H9 (cell line): Measurements from ENCODE around the gene UCP3. TPM values are rescaled to one million over a fixed set of nuclear protein-coding genes. Genes with fewer than 3 reads are reported as not detected.
A peak's percentile ranks its signal among the peaks of the same experiment; 100 is the strongest.

ENCODE experiments used
- DNase-seq: peaks from one replicate; pipeline ENCODE4 v3.0.0-alpha.2; 2017
- H2AFZ ChIP-seq: one replicate; pipeline ENCODE4 v1.6.1; 2013; ENCODE audit warnings: mild to moderate bottlenecking, low read length, control low read depth, moderate library complexity
- H2AK5ac ChIP-seq: 2 replicates; pipeline ENCODE4 v1.6.1; 2013; ENCODE audit warnings: low read length, control low read depth, mixed read lengths; ENCODE audit not compliant: insufficient read length
- H2BK120ac ChIP-seq: one replicate; pipeline ENCODE4 v1.6.1; 2013; ENCODE audit warnings: low read depth, mild to moderate bottlenecking, low read length, control low read depth, inconsistent platforms; ENCODE audit not compliant: poor library complexity, severe bottlenecking
- H2BK12ac ChIP-seq: 2 replicates; pipeline ENCODE4 v1.6.1; 2013; ENCODE audit warnings: low read length, control low read depth, mixed read lengths, low read depth; ENCODE audit not compliant: insufficient read length
- H2BK15ac ChIP-seq: 2 replicates; pipeline ENCODE4 v1.6.1; 2013; ENCODE audit warnings: low read depth, low read length, control low read depth
- H2BK20ac ChIP-seq: one replicate; pipeline ENCODE4 v1.6.1; 2013; ENCODE audit warnings: low read depth, mild to moderate bottlenecking, low read length, control low read depth, inconsistent platforms; ENCODE audit not compliant: poor library complexity, severe bottlenecking
- H2BK5ac ChIP-seq: 2 replicates; pipeline ENCODE4 v1.6.1; 2013; ENCODE audit warnings: low read length, control low read depth, mixed read lengths; ENCODE audit not compliant: insufficient read length
- H3K14ac ChIP-seq: 2 replicates; pipeline ENCODE4 v1.6.1; 2013; ENCODE audit warnings: low read length, control low read depth; ENCODE audit not compliant: insufficient read depth
- H3K18ac ChIP-seq: 2 replicates; pipeline ENCODE4 v1.6.1; 2013; ENCODE audit warnings: low read depth, mild to moderate bottlenecking, mixed read lengths, low read length, control low read depth; ENCODE audit not compliant: insufficient read length
- H3K23ac ChIP-seq: 2 replicates; pipeline ENCODE4 v1.6.1; 2013; ENCODE audit warnings: low read length, control low read depth, mixed read lengths, low read depth; ENCODE audit not compliant: insufficient read length
- H3K23me2 ChIP-seq: 2 replicates; pipeline ENCODE4 v1.6.1; 2013; ENCODE audit warnings: low read depth, mild to moderate bottlenecking, mixed read lengths, low read length, control low read depth; ENCODE audit not compliant: insufficient read length, poor library complexity, severe bottlenecking
- H3K27ac ChIP-seq: 2 replicates; pipeline ENCODE4 v1.5.1; 2013; ENCODE audit warnings: low read length, control low read depth, mixed read lengths, low read depth; ENCODE audit not compliant: insufficient read length
- H3K27me3 ChIP-seq: 2 replicates; pipeline ENCODE4 v1.6.1; 2013; ENCODE audit warnings: low read length, control low read depth, inconsistent platforms; ENCODE audit not compliant: insufficient read depth
- H3K4ac ChIP-seq: 2 replicates; pipeline ENCODE4 v1.6.1; 2013; ENCODE audit warnings: low read depth, mild to moderate bottlenecking, control low read depth, inconsistent platforms, low read length, moderate library complexity
- H3K4me1 ChIP-seq: 2 replicates; pipeline ENCODE4 v1.6.1; 2013; ENCODE audit warnings: low read length, control low read depth, inconsistent platforms; ENCODE audit not compliant: insufficient read depth
- H3K4me2 ChIP-seq: 2 replicates; pipeline ENCODE4 v1.6.1; 2013; ENCODE audit warnings: low read length, control low read depth, mixed read lengths; ENCODE audit not compliant: insufficient read length, insufficient read depth
- H3K56ac ChIP-seq: 2 replicates; pipeline ENCODE4 v1.6.1; 2013; ENCODE audit warnings: low read depth, mild to moderate bottlenecking, mixed read lengths, low read length, control low read depth; ENCODE audit not compliant: insufficient read length
- H3K79me1 ChIP-seq: 2 replicates; pipeline ENCODE4 v1.6.1; 2013; ENCODE audit warnings: low read depth, mild to moderate bottlenecking, moderate library complexity, low read length, control low read depth, inconsistent platforms; ENCODE audit not compliant: insufficient read depth, poor library complexity, severe bottlenecking
- H3K79me2 ChIP-seq: 2 replicates; pipeline ENCODE4 v1.6.1; 2013; ENCODE audit warnings: low read length, control low read depth, inconsistent platforms; ENCODE audit not compliant: insufficient read depth
- H3K9ac ChIP-seq: 2 replicates; pipeline ENCODE4 v1.6.1; 2013; ENCODE audit warnings: low read length, control low read depth, mixed read lengths; ENCODE audit not compliant: insufficient read length; ENCODE audit errors: extremely low read depth
- H3K9me3 ChIP-seq: one replicate; pipeline ENCODE4 v1.6.1; 2013; ENCODE audit warnings: low read depth, low read length, inconsistent platforms; ENCODE audit not compliant: control insufficient read depth
- H3T11ph ChIP-seq: one replicate; pipeline ENCODE4 v1.6.1; 2013; ENCODE audit warnings: mild to moderate bottlenecking, low read length, control low read depth, inconsistent platforms
- H4K20me1 ChIP-seq: one replicate; pipeline ENCODE4 v1.6.1; 2013; ENCODE audit not compliant: control insufficient read depth, insufficient read length, insufficient read depth
- H4K5ac ChIP-seq: 2 replicates; pipeline ENCODE4 v1.6.1; 2013; ENCODE audit warnings: low read depth, mild to moderate bottlenecking, mixed read lengths, low read length, control low read depth; ENCODE audit not compliant: insufficient read length
- H4K8ac ChIP-seq: replicated peaks from 2 replicates; pipeline ENCODE4 v1.6.1; 2013; ENCODE audit warnings: low read length, control low read depth, mixed read lengths, low read depth; ENCODE audit not compliant: insufficient read length
- H4K91ac ChIP-seq: 2 replicates; pipeline ENCODE4 v1.6.1; 2013; ENCODE audit warnings: low read depth, mild to moderate bottlenecking, moderate library complexity, mixed read lengths, low read length, control low read depth; ENCODE audit not compliant: insufficient read length
- H3K27ac Mint-ChIP-seq, 3 experiments: 2 replicates in 2 of 3; 3 replicates in 1 of 3; pipeline ENCODE4 v1.8.0; 2020 to 2021; ENCODE audit warnings: mixed read lengths in 3 of 3, mild to moderate bottlenecking in 1 of 3, moderate library complexity in 1 of 3
- H3K27me3 Mint-ChIP-seq: 2 replicates; pipeline ENCODE4 v1.8.0; 2021; ENCODE audit warnings: low read depth, mild to moderate bottlenecking, moderate library complexity, mixed read lengths
- H3K36me3 Mint-ChIP-seq, 3 experiments: 2 replicates in 2 of 3; 3 replicates in 1 of 3; pipeline ENCODE4 v1.8.0; 2020 to 2021; ENCODE audit warnings: low read depth in 3 of 3, mixed read lengths in 3 of 3; ENCODE audit not compliant: insufficient read depth in 1 of 3
- H3K4me1 Mint-ChIP-seq, 2 experiments: 2 replicates each; pipeline ENCODE4 v1.8.0; 2020; ENCODE audit warnings: mixed read lengths in 2 of 2
- H3K4me3 Mint-ChIP-seq, 2 experiments: 2 replicates in 1 of 2; 3 replicates in 1 of 2; pipeline ENCODE4 v1.8.0; 2020 to 2021; ENCODE audit warnings: mild to moderate bottlenecking in 2 of 2, mixed read lengths in 2 of 2, moderate library complexity in 1 of 2
- H3K9me3 Mint-ChIP-seq, 2 experiments: 2 replicates in 1 of 2; 3 replicates in 1 of 2; pipeline ENCODE4 v1.8.0; 2020; ENCODE audit warnings: mild to moderate bottlenecking in 2 of 2, mixed read lengths in 2 of 2, moderate library complexity in 1 of 2
- CTCF ChIP-seq: fragments of 200-600 bp; sonication (generic); conservative IDR thresholded peaks from 3 replicates; pipeline ENCODE4 v1.8.0; 2021; ENCODE audit warnings: antibody characterized with exemption, mild to moderate bottlenecking
- WGBS: extraction: QIAGEN DNeasy Blood & Tissue Kit; methylation state at CpG from one replicate; pipeline ENCODE4 v1.1.7; 2013; ENCODE audit warnings: missing lambda C conversion rate, low lambda C conversion rate, mixed read lengths; ENCODE audit not compliant: insufficient read length; ENCODE audit errors: extremely low coverage; 5-methylcytosine and 5-hydroxymethylcytosine counted together
- total RNA-seq: library from RNA; stranded (reverse); gene quantifications from 2 replicates; pipeline ENCODE4 v1.2.1, GENCODE V29; 2021

The UCP3 gene
- total RNA-seq, 1 experiment from 2014 or later = 0.85 TPM

- no peak overlapping the region for H3K9ac ChIP-seq
- no peak overlapping the region for H2BK15ac ChIP-seq
- Mint-ChIP-seq H3K36me3 (peaks cover 45 to 62% (median 62%) of the 10 kb centered on the region in 3 experiments; a peak in 6 of 7 replicates), H3K9me3 (no peaks in the 10 kb centered on the region; a peak in 1 of 5 replicates), H3K27me3 (peaks cover 22% of the 10 kb centered on the region), H3K4me3 (peak overlapping the region in 1 of 2 experiments; percentile 97; a peak in 2 of 5 replicates), H3K4me1 (peaks cover 31 to 41% of the 10 kb centered on the region in 2 experiments), H3K27ac (peak overlapping the region in 2 of 3 experiments; percentile 44 to 69; a peak in 4 of 7 replicates)
- no peaks in the 10 kb centered on the region for H3K27me3 ChIP-seq
- no peak overlapping the region for H2AK5ac ChIP-seq
- no peak overlapping the region for H2BK20ac ChIP-seq
- no peak overlapping the region for H4K8ac ChIP-seq
- no peak overlapping the region for H2BK120ac ChIP-seq
- no peak overlapping the region for H3K18ac ChIP-seq
- H3K14ac ChIP-seq = no peak overlapping the region
- H3K23me2 ChIP-seq = peaks cover 11% of the 10 kb centered on the region
- no peak overlapping the region for H4K91ac ChIP-seq
- H3K4ac ChIP-seq = no peak overlapping the region
- no peak overlapping the region for H3T11ph ChIP-seq
- no peak overlapping the region for H2BK5ac ChIP-seq
- no peaks in the 10 kb centered on the region; the same call in 1 of the 2 replicates for H3K4me1 ChIP-seq
- H3K4me2 ChIP-seq = no peak overlapping the region
- H2AFZ ChIP-seq = no peak overlapping the region
- no peak for TF ChIP-seq CTCF
- no peak overlapping the region for H3K23ac ChIP-seq
- no peak overlapping the region for H4K5ac ChIP-seq
- H3K56ac ChIP-seq = no peak overlapping the region
- DNase-seq = peak; percentile 56
- no peaks in the 10 kb centered on the region for H4K20me1 ChIP-seq
- H3K27ac ChIP-seq = no peak overlapping the region
- 0 out of 2 replicates have a peak, but pooled peaks cover 2% of the 10 kb centered on the region for H3K79me2 ChIP-seq
- no peak overlapping the region for H2BK12ac ChIP-seq
- no CpG with 5 or more reads among the region's 6 CpGs for WGBS
- H3K79me1 ChIP-seq = no peaks in the 10 kb centered on the region
- no peaks in the 10 kb centered on the region for H3K9me3 ChIP-seq
These were observed 28.6 kb downstream of the UCP3 start for GRCh38 chr11:73980001-73980961.
